HL-60 (cell line): ENCODE results near the gene KLHDC8A.

Experiments
- CTCF ChIP-seq: IDR thresholded peaks from one replicate; pipeline ENCODE4 v1.5.1; 2011; ENCODE audit warnings: low read length, control low read depth, inconsistent platforms; ENCODE audit not compliant: insufficient read depth
- GABPA ChIP-seq: IDR thresholded peaks from 2 replicates; pipeline ENCODE4 v1.6.1; 2012; ENCODE audit warnings: low read depth
- POLR2AphosphoS5 ChIP-seq: IDR thresholded peaks from 2 replicates; pipeline ENCODE4 v1.6.1; 2012; ENCODE audit warnings: low read depth
- SPI1 ChIP-seq: IDR thresholded peaks from 2 replicates; pipeline ENCODE4 v1.6.1; 2012; ENCODE audit warnings: low read depth, mild to moderate bottlenecking, borderline replicate concordance
- TF ChIP-seq, protein P1 (sequence below): IDR thresholded peaks from 2 replicates; pipeline ENCODE4 v1.6.1; 2012; ENCODE audit warnings: low read depth; ENCODE audit not compliant: insufficient replicate concordance

GRCh38 chr1:205387845-205388244 lies 31.1 kb upstream of the KLHDC8A start:
- no peak for TF ChIP-seq POLR2AphosphoS5
- TF ChIP-seq CTCF, result no peak
- TF ChIP-seq, protein P1, sequence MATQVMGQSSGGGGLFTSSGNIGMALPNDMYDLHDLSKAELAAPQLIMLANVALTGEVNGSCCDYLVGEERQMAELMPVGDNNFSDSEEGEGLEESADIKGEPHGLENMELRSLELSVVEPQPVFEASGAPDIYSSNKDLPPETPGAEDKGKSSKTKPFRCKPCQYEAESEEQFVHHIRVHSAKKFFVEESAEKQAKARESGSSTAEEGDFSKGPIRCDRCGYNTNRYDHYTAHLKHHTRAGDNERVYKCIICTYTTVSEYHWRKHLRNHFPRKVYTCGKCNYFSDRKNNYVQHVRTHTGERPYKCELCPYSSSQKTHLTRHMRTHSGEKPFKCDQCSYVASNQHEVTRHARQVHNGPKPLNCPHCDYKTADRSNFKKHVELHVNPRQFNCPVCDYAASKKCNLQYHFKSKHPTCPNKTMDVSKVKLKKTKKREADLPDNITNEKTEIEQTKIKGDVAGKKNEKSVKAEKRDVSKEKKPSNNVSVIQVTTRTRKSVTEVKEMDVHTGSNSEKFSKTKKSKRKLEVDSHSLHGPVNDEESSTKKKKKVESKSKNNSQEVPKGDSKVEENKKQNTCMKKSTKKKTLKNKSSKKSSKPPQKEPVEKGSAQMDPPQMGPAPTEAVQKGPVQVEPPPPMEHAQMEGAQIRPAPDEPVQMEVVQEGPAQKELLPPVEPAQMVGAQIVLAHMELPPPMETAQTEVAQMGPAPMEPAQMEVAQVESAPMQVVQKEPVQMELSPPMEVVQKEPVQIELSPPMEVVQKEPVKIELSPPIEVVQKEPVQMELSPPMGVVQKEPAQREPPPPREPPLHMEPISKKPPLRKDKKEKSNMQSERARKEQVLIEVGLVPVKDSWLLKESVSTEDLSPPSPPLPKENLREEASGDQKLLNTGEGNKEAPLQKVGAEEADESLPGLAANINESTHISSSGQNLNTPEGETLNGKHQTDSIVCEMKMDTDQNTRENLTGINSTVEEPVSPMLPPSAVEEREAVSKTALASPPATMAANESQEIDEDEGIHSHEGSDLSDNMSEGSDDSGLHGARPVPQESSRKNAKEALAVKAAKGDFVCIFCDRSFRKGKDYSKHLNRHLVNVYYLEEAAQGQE, result no peak
- no peak for TF ChIP-seq SPI1
- no peak for TF ChIP-seq GABPA
